NCI-H2107 treated with DMSO at 0.1 percent for 48 hours (cell line): ENCODE results near the gene TMEM51.

Experiments used
- DNase-seq: peaks from one replicate; lab custom pipeline; 2025; ENCODE audit not compliant: unreplicated experiment; lab: John Stamatoyannopoulos, UW

The TMEM51 gene

GRCh38 chr1:15191770-15192169 is 38.2 kb downstream of the TMEM51 start:
- DNase-seq = no peak

GRCh38 chr1:15192916-15193550 is 39.5 kb downstream of the TMEM51 start:
- DNase-seq = peak; percentile 58

- DNase-seq = no peak
These were observed 42.0 kb downstream of the TMEM51 start for GRCh38 chr1:15195420-15196052.

- DNase-seq = no peak
These were observed 42.5 kb downstream of the TMEM51 start for GRCh38 chr1:15196069-15196468.

- DNase-seq = peak; percentile 55
These were observed 43.4 kb downstream of the TMEM51 start for GRCh38 chr1:15196807-15197530.

- no peak for DNase-seq
These were observed 44.3 kb downstream of the TMEM51 start for GRCh38 chr1:15197591-15198447.

- DNase-seq = no peak
These were observed 45.1 kb downstream of the TMEM51 start for GRCh38 chr1:15198684-15199083.

GRCh38 chr1:15201221-15201620 is 47.7 kb downstream of the TMEM51 start:
- no peak for DNase-seq

- DNase-seq = no peak
These were observed 48.5 kb downstream of the TMEM51 start for GRCh38 chr1:15201849-15202551.

GRCh38 chr1:15204931-15205330 is 51.4 kb downstream of the TMEM51 start:
- no peak for DNase-seq

- no peak for DNase-seq
These were observed 52.2 kb downstream of the TMEM51 start for GRCh38 chr1:15205586-15206346.

- DNase-seq = peak; percentile 25
These were observed 53.0 kb downstream of the TMEM51 start for GRCh38 chr1:15206418-15207030.

GRCh38 chr1:15207031-15207828 is 53.7 kb downstream of the TMEM51 start:
- DNase-seq = no peak

GRCh38 chr1:15207829-15208429 is 54.4 kb downstream of the TMEM51 start:
- no peak for DNase-seq

GRCh38 chr1:15210651-15211375 is 57.3 kb downstream of the TMEM51 start:
- no peak for DNase-seq

- DNase-seq = no peak
These were observed 57.9 kb downstream of the TMEM51 start for GRCh38 chr1:15211424-15211823.

GRCh38 chr1:15212216-15212953 is 58.8 kb downstream of the TMEM51 start:
- DNase-seq = no peak
